Left lung (tissue), 10 donors: ENCODE measurements around the gene SESN1. TPM values are rescaled to one million over a fixed set of nuclear protein-coding genes. Genes with fewer than 3 reads are reported as not detected.

Experiments used
- ATAC-seq: fragments of 200-7000 bp; cut with Tn5 transposase; one replicate; pipeline ENCODE4 v1.9.1; 2020; ENCODE audit warnings: moderate library complexity
- DNase-seq, 4 donors: peaks; one replicate each; pipeline ENCODE4 v3.0.0-alpha.2; 2013 to 2020
- H3K27ac ChIP-seq, 2 donors: fragments of 200-600 bp; sonication (generic) in 1 of 2; one replicate each; pipeline versions ENCODE4 v1.5.0 to v1.8.0; 2020 to 2021
- H3K27me3 ChIP-seq, 2 donors: fragments of 200-600 bp; sonication (generic) in 1 of 2; one replicate each; pipeline versions ENCODE4 v1.5.0 to v1.8.0; 2020 to 2021
- H3K36me3 ChIP-seq, 2 donors: fragments of 200-600 bp; sonication (generic) in 1 of 2; one replicate each; pipeline versions ENCODE4 v1.5.0 to v1.8.0; 2020 to 2021
- H3K4me1 ChIP-seq, 2 donors: fragments of 200-600 bp; one replicate each; pipeline ENCODE4 v1.8.0; 2021
- H3K4me3 ChIP-seq, 2 donors: fragments of 200-600 bp; sonication (generic) in 1 of 2; one replicate each; pipeline versions ENCODE4 v1.5.0 to v1.8.0; 2020 to 2021; ENCODE audit warnings: mild to moderate bottlenecking in 1 of 2
- H3K9me3 ChIP-seq, 2 donors: fragments of 200-600 bp; sonication (generic) in 1 of 2; one replicate each; pipeline versions ENCODE4 v1.5.0 to v1.8.0; 2020 to 2021
- CTCF ChIP-seq, 2 donors: fragments of 200-600 bp; sonication (generic) in 1 of 2; IDR thresholded peaks; one replicate each; pipeline versions ENCODE4 v1.5.0 to v1.8.0; 2021; ENCODE audit warnings: antibody characterized with exemption in 2 of 2
- intact Hi-C, 2 donors: fragments of 100-400 bp; cut with DNase I; formaldehyde crosslinking; loops; one replicate each; pipeline versions ENCODE4 v1.11.2 to v1.14.2; 2022
- polyA plus RNA-seq, 6 donors: library from polyadenylated mRNA; unstranded; fragments of 120-200 nt; gene quantifications; one replicate each; pipeline ENCODE4 v1.2.1, GENCODE V29; 2013; ENCODE audit not compliant: insufficient read length in 6 of 6
- total RNA-seq, 2 donors: library from RNA; stranded (reverse); fragmentation: NEBNext Ultra II Directional; extraction: Animal tissue kit (Norgen Biotek cat#: 25700); gene quantifications; one replicate each; pipeline ENCODE4 v1.2.1, GENCODE V29; 2021
- donor health status: DM: no; HTN: yes; CAD: no.
- donor health status: DM: no; HTN: no; CAD: no.

SESN1 gene
- total and polyA plus RNA-seq, 8 donors: 20.5 to 90.5 (median 65.7) TPM

- Histone ChIP-seq H3K27ac (peak overlapping the region; percentile 55 to 89), H3K27me3 (no peaks in the 10 kb centered on the region), H3K4me3 (no peak overlapping the region), H3K36me3 (no peaks in the 10 kb centered on the region), H3K9me3 (no peaks in the 10 kb centered on the region), H3K4me1 (peaks cover 44 to 58% of the 10 kb centered on the region in 2 donors)
- peak in 3 of 4 donors; percentile 61 to 72 (median 67) for DNase-seq
- ATAC-seq: peak; percentile 52
- TF ChIP-seq CTCF (IDR thresholded peaks at IDR 0.05): no peak
- intact Hi-C loops: no loop called here
Measured at GRCh38 chr6:108945681-108946159, 148.9 kb downstream of the SESN1 start.

- TF ChIP-seq CTCF (IDR thresholded peaks at IDR 0.05): no peak
- Histone ChIP-seq H3K27me3 (no peaks in the 10 kb centered on the region), H3K27ac (peak overlapping the region; percentile 55 to 89), H3K36me3 (no peaks in the 10 kb centered on the region), H3K9me3 (no peaks in the 10 kb centered on the region), H3K4me3 (no peak overlapping the region), H3K4me1 (peaks cover 44 to 58% of the 10 kb centered on the region in 2 donors)
- peak in 3 of 4 donors; percentile 48 to 86 (median 69) for DNase-seq
- ATAC-seq: peak; percentile 17
- intact Hi-C loops: no loop called here
Measured at GRCh38 chr6:108944707-108945680, 149.7 kb downstream of the SESN1 start.

GRCh38 chr6:108944071-108944470 is 150.6 kb downstream of the SESN1 start:
- no peaks in the 10 kb centered on the region for H3K36me3 ChIP-seq
- no peaks in the 10 kb centered on the region for H3K27me3 ChIP-seq
- intact Hi-C loops: no loop called here
- H3K9me3 ChIP-seq: no peaks in the 10 kb centered on the region
- TF ChIP-seq CTCF (IDR thresholded peaks at IDR 0.05): no peak
- peaks cover 44 to 58% of the 10 kb centered on the region in 2 donors for H3K4me1 ChIP-seq
- ATAC-seq (no peak), DNase-seq (no peak)
- peak overlapping the region; percentile 7 to 89 for H3K27ac ChIP-seq
- H3K4me3 ChIP-seq: no peak overlapping the region

- intact Hi-C loops: no loop called here
- Histone ChIP-seq H3K4me3 (no peak overlapping the region), H3K36me3 (no peaks in the 10 kb centered on the region), H3K9me3 (no peaks in the 10 kb centered on the region), H3K4me1 (peaks cover 35 to 49% of the 10 kb centered on the region in 2 donors), H3K27me3 (no peaks in the 10 kb centered on the region), H3K27ac (no peak overlapping the region)
- no peak for TF ChIP-seq CTCF (IDR thresholded peaks at IDR 0.05)
- ATAC-seq (no peak), DNase-seq (no peak)
Measured at GRCh38 chr6:108942556-108943492, 151.8 kb downstream of the SESN1 start.
